GM21723 (cell line): Measurements from ENCODE around the gene SLC16A5.

Experiments
- ATAC-seq: cut with Tn5 transposase; IDR thresholded peaks from one replicate; pipeline ENCODE4 v1.9.1; 2021; ENCODE audit warnings: mild to moderate bottlenecking, moderate library complexity; ENCODE audit not compliant: unreplicated experiment

Gene SLC16A5

GRCh38 chr17:75155191-75155601 lies 67.4 kb downstream of the SLC16A5 start:
- ATAC-seq, result no peak
